Activated T-cell treated with anti-CD3 and anti-CD28 coated beads, Interleukin-2, amount 50 U/mL, for 24 hours (primary cell): ENCODE measurements around the gene SSH2.

ENCODE experiments used
- DNase-seq: peaks from one replicate; pipeline ENCODE4 v3.0.0-alpha.2; 2020
- H3K27ac Mint-ChIP-seq: 2 replicates; pipeline ENCODE4 v1.8.0; 2020; ENCODE audit warnings: mild to moderate bottlenecking, mixed read lengths
- H3K27me3 Mint-ChIP-seq: 2 replicates; pipeline ENCODE4 v1.8.0; 2020; ENCODE audit warnings: mixed read lengths
- H3K36me3 Mint-ChIP-seq: 2 replicates; pipeline ENCODE4 v1.8.0; 2020; ENCODE audit warnings: low read depth, mixed read lengths
- H3K4me1 Mint-ChIP-seq: 2 replicates; pipeline ENCODE4 v1.8.0; 2020; ENCODE audit warnings: low read depth, mixed read lengths
- H3K4me3 Mint-ChIP-seq: 2 replicates; pipeline ENCODE4 v1.8.0; 2020; ENCODE audit warnings: mild to moderate bottlenecking, moderate library complexity, mixed read lengths
- H3K9me3 Mint-ChIP-seq: 2 replicates; pipeline ENCODE4 v1.8.0; 2020; ENCODE audit warnings: mixed read lengths

SSH2 gene

GRCh38 chr17:29593591-29594518, 336.2 kb downstream of the SSH2 start:
- DNase-seq: peak; percentile 62
- H3K27ac Mint-ChIP-seq: peak overlapping the region; percentile 67
- peak overlapping the region; percentile 83 for H3K4me3 Mint-ChIP-seq
- no peaks in the 10 kb centered on the region for H3K27me3 Mint-ChIP-seq
- H3K36me3 Mint-ChIP-seq: peaks cover 5% of the 10 kb centered on the region
- peaks cover 43% of the 10 kb centered on the region for H3K4me1 Mint-ChIP-seq
- H3K9me3 Mint-ChIP-seq: no peaks in the 10 kb centered on the region

- Mint-ChIP-seq H3K4me3 (peak within 1 kb of the TSS; percentile 83), H3K36me3 (peaks cover 13% of the 10 kb centered on the region), H3K4me1 (peaks cover 46% of the 10 kb centered on the region), H3K9me3 (no peaks in the 10 kb centered on the region), H3K27ac (peak within 1 kb of the TSS; percentile 92), H3K27me3 (no peaks in the 10 kb centered on the region)
- peak; percentile 76 for DNase-seq
These were observed 337.0 kb downstream of the SSH2 start, which contains the start of gene ANKRD13B for GRCh38 chr17:29592850-29593551. Gene ANKRD13B, plus strand, starts transcription at chr17:29593132. Its CDS starts 490 bp downstream, at chr17:29593622.

GRCh38 chr17:29591737-29592608, 338.1 kb downstream of the SSH2 start:
- H3K9me3 Mint-ChIP-seq: no peaks in the 10 kb centered on the region
- H3K36me3 Mint-ChIP-seq: peaks cover 21% of the 10 kb centered on the region
- H3K27ac Mint-ChIP-seq: peak overlapping the region; percentile 92
- DNase-seq: peak; percentile 91
- peak overlapping the region; percentile 79 for H3K4me3 Mint-ChIP-seq
- peaks cover 56% of the 10 kb centered on the region for H3K4me1 Mint-ChIP-seq
- H3K27me3 Mint-ChIP-seq: no peaks in the 10 kb centered on the region

GRCh38 chr17:29591146-29591736, 338.8 kb downstream of the SSH2 start:
- Mint-ChIP-seq H3K4me1 (peaks cover 63% of the 10 kb centered on the region), H3K4me3 (peak overlapping the region; percentile 79), H3K27me3 (no peaks in the 10 kb centered on the region), H3K9me3 (no peaks in the 10 kb centered on the region), H3K36me3 (peaks cover 22% of the 10 kb centered on the region), H3K27ac (peak overlapping the region; percentile 92)
- DNase-seq: peak; percentile 74

GRCh38 chr17:29590411-29591145, 339.4 kb downstream of the SSH2 start:
- DNase-seq: peak; percentile 60
- peaks cover 24% of the 10 kb centered on the region for H3K36me3 Mint-ChIP-seq
- peak overlapping the region; percentile 92 for H3K27ac Mint-ChIP-seq
- peak overlapping the region; percentile 79 for H3K4me3 Mint-ChIP-seq
- no peaks in the 10 kb centered on the region for H3K9me3 Mint-ChIP-seq
- H3K27me3 Mint-ChIP-seq: no peaks in the 10 kb centered on the region
- peaks cover 70% of the 10 kb centered on the region for H3K4me1 Mint-ChIP-seq

GRCh38 chr17:29589524-29590410, 340.3 kb downstream of the SSH2 start, which contains the start of gene GIT1:
Gene GIT1, minus strand, starts transcription at chr17:29589648. Its CDS starts 270 bp downstream, at chr17:29589378.
- peaks cover 26% of the 10 kb centered on the region for H3K36me3 Mint-ChIP-seq
- H3K4me1 Mint-ChIP-seq: peaks cover 74% of the 10 kb centered on the region
- DNase-seq: peak; percentile 89
- no peaks in the 10 kb centered on the region for H3K27me3 Mint-ChIP-seq
- H3K4me3 Mint-ChIP-seq: peak within 1 kb of the TSS; percentile 96
- peak within 1 kb of the TSS; percentile 94 for H3K27ac Mint-ChIP-seq
- no peaks in the 10 kb centered on the region for H3K9me3 Mint-ChIP-seq

GRCh38 chr17:29588562-29589411, 341.2 kb downstream of the SSH2 start:
- H3K27me3 Mint-ChIP-seq: no peaks in the 10 kb centered on the region

GRCh38 chr17:29588017-29588561, 341.9 kb downstream of the SSH2 start:
- no peak for DNase-seq
- Mint-ChIP-seq H3K4me1 (peaks cover 78% of the 10 kb centered on the region), H3K27me3 (no peaks in the 10 kb centered on the region), H3K4me3 (peak overlapping the region; percentile 96), H3K9me3 (no peaks in the 10 kb centered on the region), H3K36me3 (peaks cover 33% of the 10 kb centered on the region), H3K27ac (peak overlapping the region; percentile 94)

More at GRCh38 chr17:29588562-29589411, 341.2 kb downstream of the SSH2 start:
- DNase-seq: peak; percentile 73
- Mint-ChIP-seq H3K4me3 (peak overlapping the region; percentile 96), H3K9me3 (no peaks in the 10 kb centered on the region), H3K4me1 (peaks cover 75% of the 10 kb centered on the region), H3K27ac (peak overlapping the region; percentile 94), H3K36me3 (peaks cover 27% of the 10 kb centered on the region)

GRCh38 chr17:29587591-29587990, 342.4 kb downstream of the SSH2 start:
- Mint-ChIP-seq H3K27ac (peak overlapping the region; percentile 94), H3K4me3 (peak overlapping the region; percentile 96), H3K9me3 (no peaks in the 10 kb centered on the region), H3K27me3 (no peaks in the 10 kb centered on the region), H3K4me1 (peaks cover 74% of the 10 kb centered on the region), H3K36me3 (peaks cover 38% of the 10 kb centered on the region)
- no peak for DNase-seq

GRCh38 chr17:29586676-29587469, 343.2 kb downstream of the SSH2 start:
- Mint-ChIP-seq H3K9me3 (no peaks in the 10 kb centered on the region), H3K36me3 (peaks cover 45% of the 10 kb centered on the region), H3K27ac (peak overlapping the region; percentile 94)

More at GRCh38 chr17:29586676-29587469, 343.2 kb downstream of the SSH2 start:
- Mint-ChIP-seq H3K4me3 (peak overlapping the region; percentile 96), H3K4me1 (peaks cover 71% of the 10 kb centered on the region), H3K27me3 (no peaks in the 10 kb centered on the region)
- DNase-seq: no peak
